ENCODE measurements around the gene CHI3L2.

The CHI3L2 gene

GRCh38 chr1:111183308-111184069, 44.0 kb upstream of the CHI3L2 start:
- Histone ChIP-seq H3K9ac (ENCODE audit: low read length) (no peak overlapping the region), H3K4me3 (ENCODE audit: low read depth, low read length, poor library complexity, severe bottlenecking) (no peak overlapping the region), H3K9me2 (ENCODE audit: low read depth, low read length) (no peaks in the 10 kb centered on the region), H3K9me3 (ENCODE audit: low read length) (no peaks in the 10 kb centered on the region), H3K4me2 (ENCODE audit: low read length) (no peak overlapping the region), H3K36me3 (ENCODE audit: insufficient read depth, low read length) (peaks cover 91% of the 10 kb centered on the region), H3K4me1 (ENCODE audit: insufficient read depth, low read length, severe bottlenecking) (no peaks in the 10 kb centered on the region), H2AFZ (ENCODE audit: low read length) (no peak overlapping the region), H3K27me3 (ENCODE audit: insufficient read depth, low read length) (no peaks in the 10 kb centered on the region), H4K20me1 (ENCODE audit: insufficient read depth, low read length) (no peaks in the 10 kb centered on the region), H3K27ac (ENCODE audit: low read depth, low read length, poor library complexity, severe bottlenecking) (peak overlapping the region; percentile 28), H3K79me2 (ENCODE audit: insufficient read depth, low read length) (no peaks in the 10 kb centered on the region), H3F3A (ENCODE audit: insufficient read depth, low read length) (no peaks in the 10 kb centered on the region)
- no peak for TF ChIP-seq EZH2 (IDR thresholded peaks at IDR 0.05; ENCODE audit: borderline replicate concordance, low read length)
- TF ChIP-seq CTCF (IDR thresholded peaks at IDR 0.05; ENCODE audit: low read length), result no peak

- H3K36me3 ChIP-seq (ENCODE audit: insufficient read depth, low read length), result peaks cover 91% of the 10 kb centered on the region
- H3K27me3 ChIP-seq (ENCODE audit: insufficient read depth, low read length), result no peaks in the 10 kb centered on the region
- TF ChIP-seq EZH2 (IDR thresholded peaks at IDR 0.05; ENCODE audit: borderline replicate concordance, low read length), result no peak
- TF ChIP-seq CTCF (IDR thresholded peaks at IDR 0.05; ENCODE audit: low read length), result no peak
- H3K4me2 ChIP-seq (ENCODE audit: low read length), result no peak overlapping the region
- H3K4me1 ChIP-seq (ENCODE audit: insufficient read depth, low read length, severe bottlenecking), result no peaks in the 10 kb centered on the region
- no peaks in the 10 kb centered on the region for H3K9me2 ChIP-seq (ENCODE audit: low read depth, low read length)
- no peaks in the 10 kb centered on the region for H3K79me2 ChIP-seq (ENCODE audit: insufficient read depth, low read length)
- H3K4me3 ChIP-seq (ENCODE audit: low read depth, low read length, poor library complexity, severe bottlenecking), result no peak overlapping the region
- H2AFZ ChIP-seq (ENCODE audit: low read length), result no peak overlapping the region
- no peak overlapping the region for H3K9ac ChIP-seq (ENCODE audit: low read length)
- H4K20me1 ChIP-seq (ENCODE audit: insufficient read depth, low read length), result no peaks in the 10 kb centered on the region
- no peaks in the 10 kb centered on the region for H3F3A ChIP-seq (ENCODE audit: insufficient read depth, low read length)
- no peaks in the 10 kb centered on the region for H3K9me3 ChIP-seq (ENCODE audit: low read length)
- H3K27ac ChIP-seq (ENCODE audit: low read depth, low read length, poor library complexity, severe bottlenecking), result no peak overlapping the region
Observed at GRCh38 chr1:111184663-111185062, 42.9 kb upstream of the CHI3L2 start.

GRCh38 chr1:111190931-111191451, 36.5 kb upstream of the CHI3L2 start:
- Histone ChIP-seq H3K4me1 (ENCODE audit: insufficient read depth, low read length, severe bottlenecking) (peaks cover 8% of the 10 kb centered on the region), H3K9me3 (ENCODE audit: low read length) (no peaks in the 10 kb centered on the region), H3F3A (ENCODE audit: insufficient read depth, low read length) (no peaks in the 10 kb centered on the region), H3K9me2 (ENCODE audit: low read depth, low read length) (no peaks in the 10 kb centered on the region), H3K36me3 (ENCODE audit: insufficient read depth, low read length) (peaks cover 97% of the 10 kb centered on the region), H3K27me3 (ENCODE audit: insufficient read depth, low read length) (no peaks in the 10 kb centered on the region), H3K4me2 (ENCODE audit: low read length) (no peak overlapping the region), H4K20me1 (ENCODE audit: insufficient read depth, low read length) (no peaks in the 10 kb centered on the region), H3K27ac (ENCODE audit: low read depth, low read length, poor library complexity, severe bottlenecking) (peak overlapping the region; percentile 8), H3K9ac (ENCODE audit: low read length) (no peak overlapping the region), H2AFZ (ENCODE audit: low read length) (no peak overlapping the region), H3K4me3 (ENCODE audit: low read depth, low read length, poor library complexity, severe bottlenecking) (no peak overlapping the region), H3K79me2 (ENCODE audit: insufficient read depth, low read length) (no peaks in the 10 kb centered on the region)
- TF ChIP-seq CTCF (IDR thresholded peaks at IDR 0.05; ENCODE audit: low read length), result no peak
- no peak for TF ChIP-seq EZH2 (IDR thresholded peaks at IDR 0.05; ENCODE audit: borderline replicate concordance, low read length)
